ENCODE data around the gene RIMS4.

RIMS4 gene

DNA sequence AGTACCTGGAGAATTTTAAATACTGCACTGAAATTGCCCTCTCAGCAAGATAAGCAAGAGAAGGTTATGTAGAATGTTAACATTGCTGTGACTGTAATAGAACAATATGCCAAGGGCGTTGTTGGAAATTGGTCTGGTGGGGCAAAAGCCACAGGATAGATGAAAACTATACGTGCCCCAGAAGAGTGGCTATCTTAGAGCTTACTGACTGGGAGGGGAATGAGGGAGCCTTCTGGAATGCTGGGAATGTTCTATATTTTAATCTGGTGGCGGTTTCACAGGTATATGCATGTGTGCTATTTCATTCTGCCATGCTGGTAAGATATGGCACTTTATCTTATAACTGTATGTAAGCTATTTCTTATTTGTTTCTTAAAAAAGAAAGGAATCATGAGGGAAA is 39.9 kb upstream of the RIMS4 start:
- no peak overlapping the region for H3K4me3 ChIP-seq (ENCODE audit: low read length)
- TF ChIP-seq, protein P1, sequence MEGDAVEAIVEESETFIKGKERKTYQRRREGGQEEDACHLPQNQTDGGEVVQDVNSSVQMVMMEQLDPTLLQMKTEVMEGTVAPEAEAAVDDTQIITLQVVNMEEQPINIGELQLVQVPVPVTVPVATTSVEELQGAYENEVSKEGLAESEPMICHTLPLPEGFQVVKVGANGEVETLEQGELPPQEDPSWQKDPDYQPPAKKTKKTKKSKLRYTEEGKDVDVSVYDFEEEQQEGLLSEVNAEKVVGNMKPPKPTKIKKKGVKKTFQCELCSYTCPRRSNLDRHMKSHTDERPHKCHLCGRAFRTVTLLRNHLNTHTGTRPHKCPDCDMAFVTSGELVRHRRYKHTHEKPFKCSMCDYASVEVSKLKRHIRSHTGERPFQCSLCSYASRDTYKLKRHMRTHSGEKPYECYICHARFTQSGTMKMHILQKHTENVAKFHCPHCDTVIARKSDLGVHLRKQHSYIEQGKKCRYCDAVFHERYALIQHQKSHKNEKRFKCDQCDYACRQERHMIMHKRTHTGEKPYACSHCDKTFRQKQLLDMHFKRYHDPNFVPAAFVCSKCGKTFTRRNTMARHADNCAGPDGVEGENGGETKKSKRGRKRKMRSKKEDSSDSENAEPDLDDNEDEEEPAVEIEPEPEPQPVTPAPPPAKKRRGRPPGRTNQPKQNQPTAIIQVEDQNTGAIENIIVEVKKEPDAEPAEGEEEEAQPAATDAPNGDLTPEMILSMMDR (IDR thresholded peaks at IDR 0.05; ENCODE audit: insufficient read depth, low read depth, low read length, missing control alignments), result no peak
- no peak for DNase-seq (ENCODE audit: low read depth)

DNA sequence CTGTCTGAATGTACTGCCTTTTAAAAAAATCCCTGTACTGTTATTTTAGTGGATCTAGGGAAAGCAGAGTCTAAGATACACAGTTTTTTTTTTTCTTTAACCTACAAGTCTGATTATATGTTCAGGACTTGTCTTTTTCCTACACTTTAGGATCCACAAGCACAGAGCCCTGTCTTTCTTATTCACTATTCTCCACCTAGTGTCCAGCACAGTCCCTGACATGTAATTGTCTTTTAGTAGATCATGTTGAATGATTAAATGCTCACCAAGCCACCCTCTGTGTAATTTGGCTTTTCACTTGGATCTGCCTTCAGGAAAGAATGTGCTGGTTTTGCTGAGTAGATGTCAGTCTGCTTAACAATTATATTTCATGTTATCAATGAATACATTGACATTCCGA is 39.4 kb upstream of the RIMS4 start:
- TF ChIP-seq, protein P1 (IDR thresholded peaks at IDR 0.05; ENCODE audit: insufficient read depth, low read depth, low read length, missing control alignments), result no peak
- no peak for DNase-seq (ENCODE audit: low read depth)
- H3K4me3 ChIP-seq (ENCODE audit: low read length), result no peak overlapping the region

DNA sequence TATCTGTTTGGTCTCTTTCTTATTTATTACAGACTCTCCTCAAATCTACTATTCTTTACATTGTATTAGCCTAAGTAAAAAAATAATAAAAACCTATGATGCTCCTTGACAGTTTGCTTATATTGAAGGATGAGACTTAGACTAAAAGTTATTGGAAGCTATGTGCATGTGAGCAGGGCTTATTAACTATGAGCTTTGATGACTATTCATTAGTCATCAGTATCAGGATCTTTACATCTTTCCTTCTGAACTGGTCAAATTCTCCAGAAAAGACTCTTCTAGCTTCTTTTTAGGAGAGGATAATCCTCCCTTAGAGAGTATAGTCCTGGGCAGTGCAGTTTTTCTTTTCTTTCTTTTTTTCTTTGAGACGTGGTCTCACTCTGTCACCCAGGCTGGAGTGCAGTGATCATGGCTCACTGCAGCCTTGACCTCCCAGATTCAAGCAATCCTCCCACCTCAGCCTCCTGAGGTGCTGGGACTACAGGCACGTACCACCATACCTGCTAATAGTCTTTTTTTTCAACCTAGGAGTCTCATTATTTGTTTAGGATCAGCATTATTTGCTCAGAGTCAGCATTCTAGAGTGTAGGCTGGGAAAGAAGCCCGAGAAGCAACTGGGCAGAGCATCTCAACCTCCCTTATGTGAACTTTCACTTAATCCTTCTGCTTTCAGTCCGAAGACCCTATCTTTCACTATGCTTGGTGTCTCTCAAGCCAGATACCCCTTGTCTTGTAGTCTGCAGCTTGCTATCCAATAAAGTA is 38.1 kb upstream of the RIMS4 start:
- TF ChIP-seq, protein P1 (IDR thresholded peaks at IDR 0.05; ENCODE audit: insufficient read depth, low read depth, low read length, missing control alignments), result no peak
- DNase-seq (ENCODE audit: low read depth), result no peak
- no peak overlapping the region for H3K4me3 ChIP-seq (ENCODE audit: low read length)

DNA sequence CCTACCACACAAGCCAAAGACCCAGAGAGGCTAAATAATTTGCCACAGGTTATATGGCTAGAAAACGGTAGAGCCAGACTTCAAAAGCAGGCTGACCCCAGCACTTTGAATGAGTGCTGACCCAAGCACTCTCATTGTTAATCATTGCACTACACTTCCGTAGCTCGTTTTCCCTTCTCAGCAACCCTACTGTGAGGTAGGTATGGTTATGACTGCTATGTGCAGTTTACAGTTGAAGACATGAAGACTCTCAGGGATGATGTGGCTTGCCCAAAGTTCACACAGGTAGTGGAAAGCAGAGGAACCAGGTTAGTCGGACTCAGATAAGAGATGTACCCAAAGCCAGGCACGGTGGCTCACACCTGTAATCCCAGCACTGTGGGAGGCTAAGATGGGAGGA is 33.5 kb upstream of the RIMS4 start:
- no peak overlapping the region for H3K4me3 ChIP-seq (ENCODE audit: low read length)
- no peak for DNase-seq (ENCODE audit: low read depth)
- TF ChIP-seq, protein P1 (IDR thresholded peaks at IDR 0.05; ENCODE audit: insufficient read depth, low read depth, low read length, missing control alignments), result no peak

DNA sequence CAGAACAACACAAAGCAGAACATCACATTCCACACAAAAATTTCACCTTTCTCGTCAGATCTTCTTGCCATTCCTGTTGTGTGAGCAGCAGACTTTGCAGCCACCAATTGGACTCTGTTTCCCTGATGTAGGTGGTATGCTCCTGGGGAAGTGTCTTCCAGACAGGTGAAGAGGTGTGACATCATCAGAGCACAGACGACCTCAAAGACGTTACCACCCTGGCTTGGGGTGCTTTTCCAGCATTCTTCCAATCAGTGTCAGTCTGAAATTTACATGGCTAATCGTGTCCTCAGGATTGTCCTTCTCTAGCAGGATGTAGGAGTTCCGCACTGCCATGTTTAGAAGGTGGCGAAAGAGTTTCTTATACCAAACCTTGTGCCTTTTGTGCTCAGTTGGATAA is 31.6 kb upstream of the RIMS4 start:
- no peak for DNase-seq (ENCODE audit: low read depth)
- H3K4me3 ChIP-seq (ENCODE audit: low read length), result no peak overlapping the region
- TF ChIP-seq, protein P1 (IDR thresholded peaks at IDR 0.05; ENCODE audit: insufficient read depth, low read depth, low read length, missing control alignments), result no peak

DNA sequence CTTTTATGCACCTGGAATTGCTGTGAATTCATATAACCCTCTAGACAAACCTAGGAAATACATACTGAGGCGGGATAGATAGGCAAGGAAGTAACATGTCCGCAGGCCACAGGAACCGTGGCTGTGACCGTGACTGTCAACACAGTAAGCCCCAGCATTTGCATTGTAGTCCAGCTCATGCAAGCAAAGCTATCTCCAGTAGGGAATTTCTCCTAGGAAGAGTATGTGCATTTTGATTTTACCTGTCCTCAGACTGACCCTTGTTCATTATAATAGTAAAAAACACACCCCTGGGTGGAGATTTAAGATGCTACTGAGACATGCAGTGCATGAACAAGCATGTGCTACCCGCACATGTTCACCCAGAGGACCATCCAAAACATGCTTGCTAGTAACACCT is 30.5 kb upstream of the RIMS4 start:
- DNase-seq (ENCODE audit: low read depth), result no peak
- no peak overlapping the region for H3K4me3 ChIP-seq (ENCODE audit: low read length)
- TF ChIP-seq, protein P1 (IDR thresholded peaks at IDR 0.05; ENCODE audit: insufficient read depth, low read depth, low read length, missing control alignments), result no peak

DNA sequence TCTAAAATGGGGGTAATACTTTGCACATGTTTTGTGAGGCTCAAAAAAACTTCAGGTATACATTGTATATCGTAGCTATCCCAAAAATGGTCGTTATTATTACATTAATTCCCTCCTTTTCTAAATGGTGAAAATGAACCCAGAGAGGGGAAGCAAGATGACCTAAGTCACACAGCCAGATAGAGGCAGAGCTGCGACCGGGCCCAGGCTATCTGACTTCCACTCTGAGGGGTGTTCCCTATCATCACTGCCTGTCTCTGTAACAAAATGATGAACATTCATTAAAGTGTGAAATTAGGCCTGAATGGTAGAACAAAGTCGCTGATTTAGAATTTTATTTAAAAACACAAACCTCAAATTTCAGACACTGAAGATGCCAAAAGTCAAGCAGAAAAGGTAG is 29.1 kb upstream of the RIMS4 start:
- no peak for DNase-seq (ENCODE audit: low read depth)
- no peak overlapping the region for H3K4me3 ChIP-seq (ENCODE audit: low read length)
- TF ChIP-seq, protein P1 (IDR thresholded peaks at IDR 0.05; ENCODE audit: insufficient read depth, low read depth, low read length, missing control alignments), result no peak
